ENCODE results near the gene PPP6R3. TPM values are rescaled to one million over a fixed set of nuclear protein-coding genes. Genes with fewer than 3 reads are reported as not detected.

The PPP6R3 gene
- polyA plus RNA-seq, 1 experiment: 58.5 TPM

- TF ChIP-seq, protein P1, sequence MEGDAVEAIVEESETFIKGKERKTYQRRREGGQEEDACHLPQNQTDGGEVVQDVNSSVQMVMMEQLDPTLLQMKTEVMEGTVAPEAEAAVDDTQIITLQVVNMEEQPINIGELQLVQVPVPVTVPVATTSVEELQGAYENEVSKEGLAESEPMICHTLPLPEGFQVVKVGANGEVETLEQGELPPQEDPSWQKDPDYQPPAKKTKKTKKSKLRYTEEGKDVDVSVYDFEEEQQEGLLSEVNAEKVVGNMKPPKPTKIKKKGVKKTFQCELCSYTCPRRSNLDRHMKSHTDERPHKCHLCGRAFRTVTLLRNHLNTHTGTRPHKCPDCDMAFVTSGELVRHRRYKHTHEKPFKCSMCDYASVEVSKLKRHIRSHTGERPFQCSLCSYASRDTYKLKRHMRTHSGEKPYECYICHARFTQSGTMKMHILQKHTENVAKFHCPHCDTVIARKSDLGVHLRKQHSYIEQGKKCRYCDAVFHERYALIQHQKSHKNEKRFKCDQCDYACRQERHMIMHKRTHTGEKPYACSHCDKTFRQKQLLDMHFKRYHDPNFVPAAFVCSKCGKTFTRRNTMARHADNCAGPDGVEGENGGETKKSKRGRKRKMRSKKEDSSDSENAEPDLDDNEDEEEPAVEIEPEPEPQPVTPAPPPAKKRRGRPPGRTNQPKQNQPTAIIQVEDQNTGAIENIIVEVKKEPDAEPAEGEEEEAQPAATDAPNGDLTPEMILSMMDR (IDR thresholded peaks at IDR 0.05; ENCODE audit: low read depth, low read length): no peak
- POLR2A ChIA-PET: no interaction called here
- no peaks in the 10 kb centered on the region for H3K9me3 ChIP-seq (ENCODE audit: control insufficient read depth, insufficient read depth, low read length)
- no peak overlapping the region for H3K4me3 ChIP-seq (ENCODE audit: low read depth, low read length)
- no peak for DNase-seq (ENCODE audit: low read depth, low spot score)
- CTCF ChIA-PET: interaction anchor here (1.2 kb wide), 1 partner anchor 109 kb away, joined by 3 read pairs; no protein-coding TSS in a partner anchor
- H3K27ac ChIP-seq (ENCODE audit: low read depth, low read length): no peak overlapping the region
- no peaks in the 10 kb centered on the region for H3K27me3 ChIP-seq (ENCODE audit: control insufficient read depth, insufficient read depth, low read length)
These were observed 89.9 kb downstream of the PPP6R3 start for GRCh38 chr11:68550485-68550817.

DNA sequence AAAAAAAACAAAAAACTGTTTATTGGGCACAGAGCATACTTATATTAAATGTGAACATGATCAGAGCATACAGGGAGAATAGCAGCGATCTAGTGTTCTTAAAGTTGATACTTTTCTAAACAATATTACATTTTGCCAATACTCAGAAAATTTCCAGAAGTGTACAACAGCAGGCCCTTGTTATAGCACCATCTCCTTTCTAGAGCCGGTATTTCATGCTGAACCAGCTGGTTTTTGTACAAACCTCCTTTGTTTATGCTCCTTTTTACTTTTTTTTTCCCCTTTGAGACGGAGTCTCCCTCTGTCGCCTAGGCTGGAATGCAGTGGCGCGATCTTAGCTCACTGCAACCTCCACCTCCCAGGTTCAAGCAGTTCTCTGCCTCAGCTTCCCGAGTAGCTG lies 90.7 kb downstream of the PPP6R3 start:
- TF ChIP-seq, protein P1 (IDR thresholded peaks at IDR 0.05; ENCODE audit: low read depth, low read length): 0 out of 2 replicates have a peak, but pooled peaks have one; percentile 20
- ChIA-PET CTCF (interaction anchor here (0.8 kb wide), 1 partner anchor 10 kb away, joined by 3 read pairs; no protein-coding TSS in a partner anchor), POLR2A (no interaction called here)
- DNase-seq (ENCODE audit: low read depth, low spot score): no peak
- no peak overlapping the region for H3K4me3 ChIP-seq (ENCODE audit: low read depth, low read length)
- no peak overlapping the region for H3K27ac ChIP-seq (ENCODE audit: low read depth, low read length)
- no peaks in the 10 kb centered on the region for H3K27me3 ChIP-seq (ENCODE audit: control insufficient read depth, insufficient read depth, low read length)
- no peaks in the 10 kb centered on the region for H3K9me3 ChIP-seq (ENCODE audit: control insufficient read depth, insufficient read depth, low read length)

DNA sequence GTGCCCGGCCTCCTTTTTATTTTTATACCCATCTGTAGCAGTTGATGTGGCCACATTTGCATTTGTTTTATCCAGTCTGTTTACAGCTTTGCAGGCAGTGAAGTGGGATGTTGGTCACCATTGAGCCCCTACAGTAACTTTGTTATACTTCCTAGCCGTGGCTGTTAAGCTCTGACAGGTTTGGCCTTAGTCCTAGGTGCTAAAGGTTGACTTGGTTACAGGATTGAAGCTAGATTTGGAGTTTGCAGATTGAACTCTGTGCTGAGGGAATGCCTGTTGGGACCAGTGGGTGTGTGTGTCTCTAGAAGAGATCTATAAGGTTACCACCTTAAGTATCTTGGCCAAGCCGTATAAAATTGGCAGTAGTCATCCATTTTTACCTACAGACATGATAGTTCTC lies 91.2 kb downstream of the PPP6R3 start:
- CTCF ChIA-PET: interaction anchor here (0.8 kb wide), 1 partner anchor 10 kb away, joined by 3 read pairs; no protein-coding TSS in a partner anchor
- POLR2A ChIA-PET: no interaction called here
- TF ChIP-seq, protein P1 (IDR thresholded peaks at IDR 0.05; ENCODE audit: low read depth, low read length): no peak
- Histone ChIP-seq H3K27ac (ENCODE audit: low read depth, low read length) (no peak overlapping the region), H3K9me3 (ENCODE audit: control insufficient read depth, insufficient read depth, low read length) (no peaks in the 10 kb centered on the region), H3K27me3 (ENCODE audit: control insufficient read depth, insufficient read depth, low read length) (no peaks in the 10 kb centered on the region), H3K4me3 (ENCODE audit: low read depth, low read length) (no peak overlapping the region)
- no peak for DNase-seq (ENCODE audit: low read depth, low spot score)

DNA sequence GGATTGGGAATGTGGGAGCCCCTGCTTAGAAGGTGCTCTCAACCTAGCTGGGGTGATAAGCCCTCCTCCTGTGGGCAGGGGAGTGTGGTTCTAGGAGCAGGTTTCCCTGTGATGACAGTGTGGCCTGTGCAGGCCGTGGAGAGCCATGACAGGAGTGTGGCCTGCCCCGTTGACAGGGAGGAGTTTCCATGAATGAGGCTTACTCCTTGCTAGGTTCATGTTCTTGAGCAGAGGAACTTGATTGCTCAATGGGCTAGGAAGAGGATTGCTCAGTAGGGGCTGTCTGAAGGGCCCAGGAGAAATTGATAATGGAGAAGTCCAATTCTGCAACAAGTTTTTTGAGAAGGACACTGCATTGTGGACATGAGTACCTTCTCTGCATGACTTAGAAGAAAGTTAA lies 92.0 kb downstream of the PPP6R3 start:
- no peak for DNase-seq (ENCODE audit: low read depth, low spot score)
- Histone ChIP-seq H3K9me3 (ENCODE audit: control insufficient read depth, insufficient read depth, low read length) (no peaks in the 10 kb centered on the region), H3K27ac (ENCODE audit: low read depth, low read length) (no peak overlapping the region), H3K4me3 (ENCODE audit: low read depth, low read length) (no peak overlapping the region), H3K27me3 (ENCODE audit: control insufficient read depth, insufficient read depth, low read length) (no peaks in the 10 kb centered on the region)
- TF ChIP-seq, protein P1 (IDR thresholded peaks at IDR 0.05; ENCODE audit: low read depth, low read length): no peak
- ChIA-PET CTCF (no interaction called here), POLR2A (no interaction called here)

- H3K27ac ChIP-seq (ENCODE audit: low read depth, low read length): no peak overlapping the region
- H3K9me3 ChIP-seq (ENCODE audit: control insufficient read depth, insufficient read depth, low read length): no peaks in the 10 kb centered on the region
- DNase-seq (ENCODE audit: low read depth, low spot score): no peak
- no peak overlapping the region for H3K4me3 ChIP-seq (ENCODE audit: low read depth, low read length)
- no peaks in the 10 kb centered on the region for H3K27me3 ChIP-seq (ENCODE audit: control insufficient read depth, insufficient read depth, low read length)
- POLR2A ChIA-PET: interaction anchor here (0.7 kb wide), 1 partner anchor 23 kb away, joined by 3 read pairs; no protein-coding TSS in a partner anchor
- CTCF ChIA-PET: no interaction called here
- TF ChIP-seq, protein P1 (IDR thresholded peaks at IDR 0.05; ENCODE audit: low read depth, low read length): no peak
These were observed 99.7 kb downstream of the PPP6R3 start for GRCh38 chr11:68560216-68560615.

Data from AG04450 (cell line).